HG02759 (cell line): ENCODE data around the gene SUN2.

Experiments used
- ATAC-seq: cut with Tn5 transposase; IDR thresholded peaks from one replicate; pipeline ENCODE4 v1.9.1; 2021; ENCODE audit warnings: mild to moderate bottlenecking, moderate library complexity; ENCODE audit not compliant: unreplicated experiment

SUN2 gene

DNA sequence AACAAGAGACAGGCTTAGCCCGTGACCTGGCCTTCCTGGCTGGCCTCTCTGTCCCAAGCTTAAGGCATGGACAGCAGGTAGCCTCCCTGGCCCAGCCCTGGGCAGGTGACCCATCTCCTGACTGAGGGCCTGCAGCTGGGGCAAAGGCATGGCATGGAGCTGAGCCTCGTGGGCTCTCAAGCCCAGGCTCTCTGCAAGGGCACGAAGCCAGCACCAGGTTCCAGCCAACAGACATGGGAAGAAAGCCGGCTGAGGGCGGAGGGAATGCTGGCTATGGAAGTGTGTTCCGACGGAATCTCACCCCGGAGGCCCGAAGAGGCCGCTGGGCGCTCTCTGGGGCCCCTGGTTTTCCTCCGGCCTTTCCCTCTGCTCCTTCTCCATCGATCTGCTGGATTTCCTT lies 25.2 kb upstream of the SUN2 start:
- ATAC-seq = no peak

DNA sequence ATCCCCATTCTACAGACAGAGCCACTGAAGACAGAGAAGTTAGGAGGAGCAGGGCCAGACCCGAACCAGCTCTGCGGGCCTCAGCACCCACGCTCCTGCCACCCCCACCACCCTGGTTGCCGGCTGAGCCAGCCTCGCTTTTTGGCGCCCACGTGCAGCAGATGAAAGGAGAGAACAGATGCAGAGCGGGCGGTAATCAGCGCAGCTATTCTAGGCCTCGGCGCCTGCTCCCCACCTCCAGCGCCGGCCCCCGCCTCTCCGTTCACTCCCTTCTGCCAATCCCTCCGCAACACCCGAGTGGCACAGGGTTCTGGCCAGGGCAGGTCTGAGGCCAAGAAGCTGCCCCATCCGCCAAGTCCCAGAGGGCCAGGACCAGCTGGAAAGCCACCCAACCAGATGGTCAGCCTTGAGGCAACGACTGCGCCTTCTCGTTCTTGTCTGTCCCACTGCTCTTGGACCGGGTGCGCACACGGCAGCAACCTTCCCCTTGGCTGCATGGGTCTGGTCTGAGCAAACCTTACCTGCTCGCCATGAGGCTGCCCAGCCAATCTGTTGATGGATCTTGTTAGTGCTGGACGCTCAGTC lies 21.4 kb upstream of the SUN2 start:
- no peak for ATAC-seq

DNA sequence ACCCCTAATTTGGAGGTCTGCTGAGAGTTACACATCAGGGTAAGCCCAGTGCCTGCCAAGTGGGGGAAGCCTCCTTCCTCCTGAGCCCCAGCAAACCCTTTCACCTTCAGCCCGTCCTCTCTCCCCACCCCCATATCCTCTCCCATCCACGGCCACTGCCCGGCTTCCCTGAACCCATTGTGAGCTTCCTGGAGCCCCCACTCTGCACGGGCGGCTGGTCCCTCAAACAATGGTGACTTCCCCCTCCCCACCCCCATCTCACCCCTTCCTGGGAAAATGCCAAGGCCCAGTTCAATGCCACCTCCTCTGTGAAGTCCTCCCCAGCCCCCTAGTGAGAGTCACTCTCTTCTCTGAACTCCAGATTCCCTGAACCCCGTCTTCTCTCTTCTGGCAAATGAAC lies 20.3 kb upstream of the SUN2 start:
- ATAC-seq = no peak

DNA sequence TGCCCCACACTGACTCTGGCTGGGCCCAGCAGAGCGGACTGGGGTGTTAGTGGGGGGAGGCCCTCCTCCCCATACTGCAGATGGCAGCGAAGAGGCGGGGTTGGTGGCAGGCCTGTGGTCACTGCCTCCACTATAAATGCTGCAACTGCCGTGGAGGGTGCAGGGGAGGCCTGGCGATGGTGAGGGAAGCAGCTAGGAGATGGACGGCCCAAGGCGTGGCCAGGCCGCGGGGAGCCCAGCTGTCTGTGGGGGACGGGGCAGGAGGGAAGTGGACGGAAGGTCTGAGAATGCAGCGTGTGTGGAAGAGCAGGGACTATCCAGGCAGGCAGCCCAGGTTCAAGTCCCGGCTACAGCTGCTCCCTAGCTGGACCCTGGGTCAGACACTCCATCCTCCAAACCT lies 19.9 kb upstream of the SUN2 start:
- no peak for ATAC-seq

DNA sequence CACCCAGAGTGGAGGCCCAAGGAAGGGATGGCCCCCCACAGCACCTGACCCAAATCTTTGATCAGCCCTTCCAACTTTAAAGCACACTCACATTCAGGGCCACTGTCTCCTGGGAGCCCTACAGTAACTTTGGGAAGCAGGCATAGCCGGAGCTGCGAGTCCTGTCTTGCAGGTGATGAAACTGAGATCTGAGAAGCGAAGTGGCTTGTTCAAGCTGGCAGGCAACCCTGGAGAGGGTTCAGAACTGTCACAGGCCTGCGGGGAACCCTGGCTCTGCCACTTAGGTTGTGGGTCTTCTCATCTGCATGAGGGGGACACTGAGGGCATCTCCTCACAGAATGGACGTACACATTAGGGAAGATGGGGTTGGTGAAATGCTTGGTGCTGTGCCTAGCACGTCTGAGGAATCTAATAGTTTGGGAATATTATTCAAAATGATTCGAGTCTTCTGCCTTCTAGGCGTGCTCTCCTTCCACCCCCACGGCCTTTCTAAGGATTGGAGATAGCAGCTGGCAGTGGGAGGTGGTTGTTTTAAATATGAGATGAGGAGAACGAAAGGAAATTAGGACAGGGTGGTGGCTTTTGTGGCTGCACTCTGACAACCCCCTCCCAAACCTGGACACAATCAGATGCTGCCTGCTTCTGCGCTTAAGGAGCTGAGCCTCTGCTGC lies 18.8 kb upstream of the SUN2 start:
- no peak for ATAC-seq

DNA sequence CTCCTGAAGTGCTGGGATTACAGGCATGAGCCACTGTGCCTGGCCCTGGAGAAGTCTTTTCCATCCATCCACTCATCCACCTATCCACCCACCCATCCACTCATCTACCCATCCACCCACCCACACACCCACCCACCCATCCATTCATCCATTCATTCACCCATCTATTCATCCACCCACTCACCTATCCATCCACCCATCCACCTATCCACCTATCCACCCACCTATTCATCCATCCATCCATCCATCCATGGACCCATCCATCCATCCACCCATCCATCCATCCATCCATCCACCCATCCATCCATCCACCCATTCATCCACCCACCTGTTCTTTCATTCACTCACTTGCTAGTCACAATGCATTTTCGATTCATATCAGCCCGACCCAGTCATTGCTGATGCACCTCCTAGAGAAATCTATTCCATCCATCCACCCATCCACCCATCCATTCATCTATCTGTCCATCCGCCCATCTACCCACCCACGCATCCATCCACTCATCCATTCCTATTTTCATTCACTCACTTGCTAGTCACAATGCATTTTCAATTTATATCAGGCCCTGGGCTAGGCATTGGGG lies 17.7 kb upstream of the SUN2 start:
- ATAC-seq = no peak

DNA sequence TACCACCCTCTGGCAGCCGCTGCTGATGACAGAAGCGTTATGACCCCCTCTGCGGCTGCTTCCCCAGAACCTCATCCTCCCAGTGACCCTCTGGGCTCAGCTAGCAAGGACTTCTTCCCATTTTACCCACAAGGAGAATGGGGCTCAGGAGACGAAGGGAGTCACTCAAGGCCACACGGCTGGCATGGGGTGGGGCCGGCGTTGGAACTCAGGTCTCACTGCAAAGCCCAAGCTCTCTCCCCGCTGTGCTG lies 16.8 kb upstream of the SUN2 start:
- ATAC-seq = no peak

DNA sequence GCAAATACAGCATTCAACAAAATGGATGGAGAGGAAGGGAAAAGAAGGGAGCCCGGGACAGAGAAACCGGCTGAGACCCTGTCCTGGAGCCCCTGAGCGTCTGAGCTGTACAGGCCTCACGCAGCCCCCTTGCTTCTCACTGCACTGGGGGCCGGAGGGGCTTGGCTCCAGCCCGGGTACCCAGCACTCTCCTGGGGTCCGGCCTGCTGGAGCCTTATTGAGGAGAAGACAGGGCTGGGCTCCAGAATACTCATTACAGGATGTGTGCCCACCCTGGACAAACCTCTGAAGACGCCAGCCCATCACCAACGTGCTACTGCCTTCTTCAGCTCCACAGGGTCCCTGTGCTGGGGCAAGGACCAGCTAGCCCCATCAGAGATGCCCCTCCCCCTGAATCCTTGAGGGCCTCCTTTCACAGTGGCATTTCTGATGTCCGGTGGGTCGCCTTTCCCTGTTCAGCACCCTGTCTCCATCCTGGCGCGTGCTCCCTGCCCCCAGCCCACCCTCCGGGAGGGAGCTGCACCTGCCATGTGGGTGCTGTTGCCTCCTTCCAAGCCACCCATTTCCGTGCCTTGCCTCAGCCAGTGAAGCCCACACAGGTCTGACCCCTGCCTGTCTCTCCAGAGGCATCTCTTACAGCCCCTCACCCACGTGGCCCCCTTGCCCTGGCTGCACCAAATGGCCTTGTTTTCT lies 14.6 kb upstream of the SUN2 start:
- ATAC-seq = no peak

DNA sequence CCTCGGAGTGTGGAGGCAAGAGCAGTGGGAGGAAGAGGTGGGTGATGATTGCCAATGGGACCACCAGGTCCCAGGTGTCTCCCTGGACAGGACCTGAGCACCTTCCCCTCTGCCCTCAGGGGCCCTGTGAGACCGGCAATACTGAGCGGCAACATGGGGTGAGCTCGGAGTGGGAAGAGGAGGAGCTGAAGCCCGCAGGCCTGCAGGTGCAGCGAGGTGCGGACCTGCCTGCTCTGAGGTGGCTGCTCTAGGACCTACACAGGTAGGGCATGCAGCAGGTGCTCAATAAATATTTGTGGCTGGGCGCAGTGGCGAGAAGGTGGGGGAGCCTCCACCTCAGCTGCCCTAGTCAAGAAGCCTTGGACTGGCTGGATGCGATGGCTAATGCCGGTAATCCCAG lies 12.2 kb upstream of the SUN2 start:
- ATAC-seq = no peak

DNA sequence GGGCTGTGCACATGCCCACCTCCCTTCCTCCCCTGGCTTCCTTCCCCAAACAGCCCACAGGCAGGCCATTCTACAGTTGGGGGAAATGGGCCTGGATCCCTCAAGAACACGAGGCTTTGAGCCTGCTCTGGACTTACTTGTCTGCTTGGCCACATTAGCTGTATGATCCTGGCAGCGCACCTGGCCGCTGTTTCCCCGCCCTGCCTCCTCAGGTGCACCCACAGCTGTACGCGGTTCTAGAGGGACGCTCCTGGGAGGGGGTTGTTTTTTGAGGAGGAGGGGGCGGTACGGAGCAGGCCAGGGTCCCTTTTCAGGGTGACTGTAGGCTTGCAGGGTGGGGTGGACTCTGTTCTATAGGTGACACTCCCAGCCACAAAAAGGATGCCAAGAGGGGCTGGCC lies 11.5 kb upstream of the SUN2 start:
- no peak for ATAC-seq

DNA sequence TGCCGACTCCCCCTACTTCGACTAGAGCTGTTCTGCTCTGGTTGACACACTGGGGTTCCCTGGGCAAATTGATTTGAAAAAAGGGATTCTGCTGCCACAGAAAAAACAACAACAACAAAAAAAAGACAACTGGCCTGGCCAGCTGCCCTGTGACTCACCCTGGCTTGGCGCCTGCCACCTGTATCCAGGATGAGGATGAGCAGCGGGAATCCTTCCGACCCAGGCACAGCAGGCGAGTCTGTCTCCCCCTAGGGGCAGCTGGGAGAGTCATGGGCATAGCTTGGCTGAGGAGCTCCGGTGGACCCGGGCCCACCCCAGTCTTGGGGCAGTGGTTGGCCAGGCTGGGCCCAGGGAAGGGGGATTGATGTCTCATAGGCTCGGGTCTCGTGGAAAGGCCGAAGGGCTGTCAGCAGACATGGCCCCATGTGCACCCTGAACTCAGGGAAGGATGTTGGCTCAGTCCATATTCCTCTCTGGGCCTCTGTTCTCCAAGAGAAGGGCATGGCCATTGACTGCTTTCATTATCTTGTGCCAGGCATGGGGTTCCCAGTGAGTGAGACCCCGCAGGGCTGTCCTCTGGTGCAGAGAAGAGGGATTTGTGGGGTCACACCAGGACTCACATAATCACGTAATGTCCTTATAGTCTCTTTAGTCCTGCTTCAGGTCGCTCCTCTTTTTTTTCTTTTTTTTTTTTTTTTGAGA lies 10.4 kb upstream of the SUN2 start:
- no peak for ATAC-seq

DNA sequence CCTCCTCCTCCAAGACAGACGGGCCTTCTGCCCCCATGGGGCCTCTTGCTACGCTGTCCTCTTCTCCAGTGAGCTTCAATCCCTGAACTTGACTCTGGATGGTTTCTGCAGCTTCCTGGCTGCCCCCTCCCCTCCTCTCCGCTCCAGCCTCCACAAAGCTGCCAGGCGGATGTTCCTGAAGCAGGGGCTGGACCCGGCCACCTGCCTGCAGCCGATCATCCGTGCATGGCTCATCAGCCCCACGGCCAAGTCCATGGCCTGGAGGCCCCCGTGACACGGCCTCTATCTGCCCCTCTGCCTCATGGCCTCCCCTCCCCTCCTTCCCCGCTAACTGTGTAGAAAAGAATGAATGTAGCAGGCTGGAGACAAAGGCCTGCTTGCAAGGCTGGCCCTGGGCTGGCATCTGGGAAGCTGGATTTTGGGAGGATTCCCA lies 6.8 kb upstream of the SUN2 start:
- no peak for ATAC-seq

DNA sequence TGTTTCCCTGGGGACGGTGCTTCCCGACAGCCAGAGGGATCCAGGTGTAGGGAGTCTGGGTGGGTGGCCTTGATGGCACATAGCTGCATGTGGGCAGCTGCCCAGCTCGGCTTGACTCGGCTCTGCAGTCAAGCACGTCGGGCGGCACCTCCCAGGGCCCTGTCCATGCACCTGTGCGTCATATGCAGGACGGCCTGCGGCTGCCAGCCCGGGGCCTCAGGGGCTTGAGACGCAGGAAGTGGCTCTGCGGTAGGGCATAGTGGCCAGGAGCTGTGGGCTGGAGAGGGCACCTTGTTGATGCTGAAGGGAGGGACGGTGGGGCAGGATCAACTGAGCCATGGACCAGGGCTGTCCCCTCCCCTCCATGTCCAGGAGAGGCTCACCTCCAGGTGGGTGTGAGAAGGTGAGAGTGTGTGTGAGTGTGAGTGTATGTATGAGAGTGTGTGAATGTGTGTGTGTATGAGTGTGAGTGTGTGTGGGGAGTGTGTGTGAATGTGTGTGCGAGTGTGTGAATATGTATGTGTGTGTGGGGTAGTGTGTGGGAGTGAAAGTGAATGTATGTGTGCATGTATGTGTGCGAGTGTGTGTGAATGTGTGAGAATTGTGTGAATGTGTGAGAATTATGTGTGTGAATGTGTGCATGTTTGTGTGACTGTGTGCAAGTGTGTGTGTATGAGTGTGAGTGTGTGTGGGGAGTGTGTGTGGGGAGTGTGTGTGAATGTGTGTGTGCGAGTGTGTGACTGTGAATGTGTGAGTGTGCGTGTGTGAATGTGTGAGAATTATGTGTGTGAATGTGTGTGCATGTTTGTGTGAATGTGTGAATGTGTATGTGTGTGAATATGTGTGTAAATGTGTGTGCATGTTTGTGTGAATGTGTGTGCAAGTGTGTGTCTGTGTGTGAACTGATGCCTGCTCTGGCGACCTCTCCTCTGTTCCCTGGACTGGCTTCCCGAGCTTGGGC lies 5.7 kb upstream of the SUN2 start:
- ATAC-seq = no peak

DNA sequence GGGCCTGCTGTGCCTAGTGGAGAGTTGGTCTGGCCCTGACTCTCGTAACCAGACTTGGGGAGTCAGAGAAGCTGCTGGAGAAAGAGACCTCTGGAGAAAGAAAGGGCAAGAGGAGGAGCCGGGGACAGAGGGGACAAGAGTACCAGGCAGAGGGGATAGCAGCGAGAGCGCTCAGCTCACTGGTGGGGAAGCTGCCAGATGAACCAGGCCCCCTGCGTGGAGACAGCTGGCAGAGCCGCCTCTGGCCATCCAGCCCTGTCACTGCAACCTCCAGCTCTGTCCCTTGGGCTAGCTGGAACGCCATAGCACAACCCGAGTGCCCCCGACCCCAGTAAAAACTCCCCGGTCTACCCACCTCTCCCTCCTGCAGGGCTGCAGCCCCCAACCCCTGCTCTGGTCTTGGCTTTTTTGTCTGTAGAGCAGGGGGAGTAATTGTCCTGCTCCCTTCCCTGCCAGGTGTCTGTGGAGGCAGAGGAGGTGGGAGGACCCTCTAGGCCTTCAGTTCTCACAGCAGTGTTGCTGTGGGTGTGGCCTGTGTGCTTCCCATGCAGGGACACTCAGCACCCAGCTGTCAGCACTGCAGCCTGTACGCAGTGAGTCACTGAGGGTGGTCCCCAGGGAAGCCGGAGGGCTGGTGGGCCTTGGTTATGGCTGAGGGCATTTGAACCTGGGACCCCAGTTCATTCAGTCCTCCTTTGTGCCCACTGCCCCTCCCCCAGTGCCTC lies 4.8 kb upstream of the SUN2 start:
- ATAC-seq = no peak

DNA sequence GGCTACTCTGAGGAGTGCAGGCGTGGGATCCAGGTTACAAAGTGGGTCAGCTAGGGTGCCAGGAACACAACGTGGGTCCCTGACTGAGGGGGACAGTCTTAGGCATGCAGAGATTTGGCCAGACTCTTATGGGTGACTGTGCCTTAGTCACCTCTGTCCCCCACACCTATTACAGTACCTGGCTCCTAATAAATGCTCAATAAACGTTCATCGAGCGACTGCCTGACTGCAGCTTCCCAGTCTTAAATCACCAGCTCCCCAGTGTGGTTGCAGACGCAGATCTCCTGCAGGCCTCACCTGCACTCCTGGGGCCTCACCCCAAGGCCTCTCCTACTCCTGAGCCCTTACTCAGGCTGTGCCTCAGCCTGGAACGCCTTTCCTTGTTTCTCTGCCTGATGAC lies 3.2 kb upstream of the SUN2 start:
- no peak for ATAC-seq

DNA sequence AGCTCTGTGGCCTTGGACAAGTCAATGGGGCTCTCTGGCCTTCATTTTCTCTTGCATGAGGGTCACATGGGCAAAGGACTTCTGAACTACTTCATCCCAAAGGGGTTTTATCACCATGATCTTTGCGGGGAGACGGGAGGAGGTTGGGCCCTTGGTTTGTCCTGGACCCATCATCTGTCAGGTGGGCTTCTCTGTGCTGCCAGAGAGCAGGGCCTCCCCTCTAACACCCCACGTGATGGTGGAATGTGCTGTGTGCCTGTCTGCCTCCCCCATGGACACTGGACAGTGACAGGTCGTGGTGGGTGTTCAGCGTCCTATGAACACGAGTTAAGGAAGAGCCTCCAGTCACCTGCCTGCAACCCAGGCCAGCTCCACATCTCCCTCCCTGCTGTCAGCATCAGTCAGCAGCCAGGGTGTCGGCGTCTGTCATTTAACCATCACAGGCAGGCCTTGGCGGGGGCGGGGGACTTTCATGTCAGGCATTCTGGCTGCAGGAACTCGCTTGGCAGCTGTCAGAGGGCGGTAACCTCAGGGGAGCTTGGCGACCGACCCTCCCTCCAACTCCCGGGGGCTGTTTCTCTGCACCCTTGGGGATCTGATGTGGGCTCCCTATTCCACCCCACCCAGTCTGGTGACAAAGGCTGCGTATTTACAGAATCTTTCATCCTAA lies 2.6 kb upstream of the SUN2 start:
- ATAC-seq = no peak

DNA sequence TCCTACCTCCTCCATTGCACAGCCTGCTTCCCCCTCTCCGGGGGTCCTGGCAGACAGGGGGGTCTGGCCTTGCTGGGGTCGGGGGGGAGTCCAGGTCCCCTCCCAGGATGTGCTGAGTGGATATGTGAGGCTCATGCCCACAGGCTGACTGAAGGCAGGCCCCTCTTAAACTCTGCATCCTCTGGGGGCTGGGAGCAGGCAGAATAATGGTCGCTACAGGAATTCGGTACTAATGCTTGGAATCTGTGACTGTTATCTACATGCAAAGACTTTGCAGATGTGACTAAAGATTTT lies 1.6 kb upstream of the SUN2 start:
- ATAC-seq = no peak

DNA sequence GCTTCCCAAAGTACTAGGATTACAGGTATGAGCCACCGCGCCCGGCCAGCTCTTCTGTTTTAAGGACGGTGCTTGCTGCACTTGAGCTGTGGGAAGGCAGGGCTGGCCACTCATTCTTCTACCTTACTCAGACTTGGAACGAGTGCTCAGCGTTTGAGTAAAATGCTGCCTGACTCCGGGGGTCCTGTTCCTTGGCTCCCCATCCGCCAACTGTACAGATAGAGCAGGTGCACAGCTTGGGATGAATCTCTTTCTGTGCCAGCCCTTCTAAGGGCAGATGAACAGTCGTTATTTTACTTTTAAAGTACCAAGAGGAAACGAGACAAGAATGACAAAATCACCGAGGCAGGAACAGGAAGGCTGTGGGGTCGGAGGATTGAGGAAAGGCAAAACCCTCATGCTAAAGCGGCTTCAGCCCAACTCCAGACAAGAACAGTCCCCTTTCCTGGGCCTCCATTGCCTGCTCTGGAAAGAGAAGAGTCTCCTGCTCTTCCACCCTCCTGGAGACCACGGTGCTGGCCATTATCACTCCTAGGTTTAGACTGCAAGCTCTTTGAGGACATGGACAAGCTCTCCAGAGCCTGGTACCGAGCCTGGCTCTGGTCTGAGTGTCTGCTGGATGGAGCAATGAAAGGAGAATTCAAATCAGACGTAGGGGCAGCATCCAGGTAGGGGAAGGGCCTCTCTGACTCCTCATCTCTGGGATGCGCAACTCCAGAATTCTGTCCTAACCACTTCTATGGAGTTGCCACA lies 1.1 kb upstream of the SUN2 start:
- ATAC-seq = no peak
